ENCODE results near the gene MYF5. TPM values are rescaled to one million over a fixed set of nuclear protein-coding genes. Genes with fewer than 3 reads are reported as not detected.

Gene MYF5
- total RNA-seq, 1 experiment from 2014 or later, result not detected

DNA sequence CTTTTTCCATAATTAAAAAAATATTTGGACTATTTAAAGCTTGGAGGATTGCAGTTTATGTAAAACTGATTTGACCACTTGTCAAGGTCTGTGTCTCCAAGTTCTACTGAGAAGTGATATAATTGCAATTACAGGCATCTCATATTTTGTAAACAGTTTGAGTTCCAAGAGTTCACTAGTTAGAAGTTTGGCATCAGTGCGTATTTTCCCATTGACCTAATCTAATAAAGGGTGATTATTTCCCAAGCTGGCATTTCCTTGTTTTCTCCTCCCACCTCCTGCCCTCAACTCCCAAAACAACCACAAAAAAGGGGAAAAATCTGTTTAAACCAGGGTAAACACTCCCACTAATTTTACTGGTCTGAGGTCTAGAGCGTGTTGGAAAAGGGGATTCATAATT lies 12.3 kb upstream of the MYF5 start:
- Histone ChIP-seq H3K23me2 (ENCODE audit: insufficient read length, low read depth, low read length, poor library complexity, severe bottlenecking) (peaks cover 12% of the 10 kb centered on the region), H2AFZ (ENCODE audit: low read length) (no peak overlapping the region), H3T11ph (ENCODE audit: low read length) (no peak overlapping the region), H2BK5ac (ENCODE audit: insufficient read length, low read length) (no peak overlapping the region), H2BK12ac (ENCODE audit: insufficient read length, low read depth, low read length) (no peak overlapping the region), H3K14ac (ENCODE audit: insufficient read depth, low read length) (no peak overlapping the region), H3K27me3 (ENCODE audit: insufficient read depth, low read length) (peaks cover 34% of the 10 kb centered on the region), H3K4ac (ENCODE audit: low read depth, low read length) (no peak overlapping the region), H3K79me1 (ENCODE audit: insufficient read depth, low read depth, low read length, poor library complexity, severe bottlenecking) (no peaks in the 10 kb centered on the region), H3K27ac (ENCODE audit: insufficient read length, low read depth, low read length) (no peak overlapping the region), H4K20me1 (ENCODE audit: control insufficient read depth, insufficient read depth, insufficient read length) (no peaks in the 10 kb centered on the region), H3K9me3 (ENCODE audit: control insufficient read depth, low read depth, low read length) (no peaks in the 10 kb centered on the region), H4K5ac (ENCODE audit: insufficient read length, low read depth, low read length) (no peak overlapping the region), H3K23ac (ENCODE audit: insufficient read length, low read depth, low read length) (no peak overlapping the region), H3K4me2 (ENCODE audit: insufficient read depth, insufficient read length, low read length) (no peak overlapping the region), H3K4me1 (ENCODE audit: insufficient read depth, low read length) (no peaks in the 10 kb centered on the region; the same call in 1 of the 2 replicates), H3K18ac (ENCODE audit: insufficient read length, low read depth, low read length) (no peak overlapping the region), H3K79me2 (ENCODE audit: insufficient read depth, low read length) (no peaks in the 10 kb centered on the region), H2BK15ac (ENCODE audit: low read depth, low read length) (no peak overlapping the region), H2AK5ac (ENCODE audit: insufficient read length, low read length) (no peak overlapping the region), H2BK20ac (ENCODE audit: low read depth, low read length, poor library complexity, severe bottlenecking) (no peak overlapping the region), H3K9ac (ENCODE audit: extremely low read depth, insufficient read length, low read length) (no peak overlapping the region), H3K56ac (ENCODE audit: insufficient read length, low read depth, low read length) (no peak overlapping the region), H4K91ac (ENCODE audit: insufficient read length, low read depth, low read length) (no peak overlapping the region), H2BK120ac (ENCODE audit: low read depth, low read length, poor library complexity, severe bottlenecking) (no peak overlapping the region), H4K8ac (replicated peaks; ENCODE audit: insufficient read length, low read depth, low read length) (no peak overlapping the region)
- Mint-ChIP-seq H3K36me3 (ENCODE audit: insufficient read depth in 1 of 3, low read depth in 3 of 3) (no peaks in the 10 kb centered on the region), H3K27me3 (ENCODE audit: low read depth) (peaks cover 71% of the 10 kb centered on the region), H3K27ac (no peak overlapping the region), H3K4me1 (peaks cover 34 to 42% of the 10 kb centered on the region in 2 experiments), H3K9me3 (no peaks in the 10 kb centered on the region; a peak in 1 of 5 replicates), H3K4me3 (no peak overlapping the region)
- DNase-seq, result no peak
- TF ChIP-seq, protein P1, sequence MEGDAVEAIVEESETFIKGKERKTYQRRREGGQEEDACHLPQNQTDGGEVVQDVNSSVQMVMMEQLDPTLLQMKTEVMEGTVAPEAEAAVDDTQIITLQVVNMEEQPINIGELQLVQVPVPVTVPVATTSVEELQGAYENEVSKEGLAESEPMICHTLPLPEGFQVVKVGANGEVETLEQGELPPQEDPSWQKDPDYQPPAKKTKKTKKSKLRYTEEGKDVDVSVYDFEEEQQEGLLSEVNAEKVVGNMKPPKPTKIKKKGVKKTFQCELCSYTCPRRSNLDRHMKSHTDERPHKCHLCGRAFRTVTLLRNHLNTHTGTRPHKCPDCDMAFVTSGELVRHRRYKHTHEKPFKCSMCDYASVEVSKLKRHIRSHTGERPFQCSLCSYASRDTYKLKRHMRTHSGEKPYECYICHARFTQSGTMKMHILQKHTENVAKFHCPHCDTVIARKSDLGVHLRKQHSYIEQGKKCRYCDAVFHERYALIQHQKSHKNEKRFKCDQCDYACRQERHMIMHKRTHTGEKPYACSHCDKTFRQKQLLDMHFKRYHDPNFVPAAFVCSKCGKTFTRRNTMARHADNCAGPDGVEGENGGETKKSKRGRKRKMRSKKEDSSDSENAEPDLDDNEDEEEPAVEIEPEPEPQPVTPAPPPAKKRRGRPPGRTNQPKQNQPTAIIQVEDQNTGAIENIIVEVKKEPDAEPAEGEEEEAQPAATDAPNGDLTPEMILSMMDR (conservative IDR thresholded peaks at IDR 0.05), result no peak
- no CpG with 5 or more reads among the region's 2 CpGs for WGBS (ENCODE audit: extremely low coverage, insufficient read length, low lambda C conversion rate)

All from H9 (cell line).